SK-N-SH (cell line): ENCODE data around the gene ARPC2. TPM values are rescaled to one million over a fixed set of nuclear protein-coding genes. Genes with fewer than 3 reads are reported as not detected.

Experiments
- CTCF ChIA-PET: fragments of 300-600, 350-600 bp; formaldehyde crosslinking; extraction: SDS; loops from one replicate; lab custom pipeline; 2021; lab: Yijun Ruan, JAX
- POLR2A ChIA-PET: fragments of 350-600 bp; sonication (Branson Sonifier 250); formaldehyde crosslinking; extraction: SDS; loops from one replicate; lab custom pipeline; 2020; ENCODE audit warnings: antibody characterized with exemption, inconsistent platforms; lab: Yijun Ruan, JAX
- DNase-seq: peaks from one replicate; pipeline ENCODE4 v3.0.0; 2012
- H2AFZ ChIP-seq: fragments of 200-600 bp; sonication (generic); 2 replicates; pipeline ENCODE4 v1.8.1; 2016; ENCODE audit warnings: antibody characterized with exemption, mild to moderate bottlenecking, low read depth
- H3F3A ChIP-seq: fragments of 200-600 bp; sonication (generic); replicated peaks from 2 replicates; pipeline ENCODE3; 2016; ENCODE audit warnings: antibody characterized with exemption, mild to moderate bottlenecking; ENCODE audit not compliant: insufficient read depth
- H3K27ac ChIP-seq, 2 experiments: fragments of 200-500 bp in 1 of 2; fragments of 200-600 bp in 1 of 2; sonication (Bioruptor generic) in 1 of 2; sonication (generic), shearing (Covaris generic) in 1 of 2; 2 replicates each; pipeline versions ENCODE4 v1.5.1 to v1.6.1; 2014 to 2016; ENCODE audit warnings: low read depth in 2 of 2, inconsistent platforms in 1 of 2, low read length in 1 of 2, mild to moderate bottlenecking in 1 of 2, mixed read lengths in 1 of 2
- H3K27me3 ChIP-seq: fragments of 200-600 bp; sonication (generic), shearing (Covaris generic); 2 replicates; pipeline ENCODE4 v1.6.1; 2016; ENCODE audit warnings: mixed run types; ENCODE audit not compliant: insufficient read depth
- H3K36me3 ChIP-seq, 2 experiments: fragments of 200-500 bp in 1 of 2; fragments of 200-600 bp in 1 of 2; sonication (Bioruptor generic) in 1 of 2; sonication (generic) in 1 of 2; replicated peaks in 1 of 2; 2 replicates each; pipeline versions ENCODE3 to v1.5.1; 2014 to 2016; ENCODE audit warnings: low read length in 1 of 2, mild to moderate bottlenecking in 1 of 2; ENCODE audit not compliant: insufficient read depth in 2 of 2, control insufficient read depth in 1 of 2
- H3K4me1 ChIP-seq, 2 experiments: fragments of 200-500 bp in 1 of 2; fragments of 200-600 bp in 1 of 2; sonication (Bioruptor generic) in 1 of 2; sonication (generic), shearing (Covaris generic) in 1 of 2; 2 replicates each; pipeline versions ENCODE4 v1.5.1 to v1.6.1; 2014 to 2016; ENCODE audit warnings: low read depth in 1 of 2, low read length in 1 of 2, mixed run types in 1 of 2; ENCODE audit not compliant: insufficient read depth in 2 of 2, control insufficient read depth in 1 of 2
- H3K4me2 ChIP-seq: fragments of 200-600 bp; sonication (generic), shearing (Covaris generic); 2 replicates; pipeline ENCODE4 v1.6.1; 2017; ENCODE audit warnings: mixed run types
- H3K4me3 ChIP-seq, 2 experiments: fragments of 200-500 bp in 1 of 2; fragments of 200-600 bp in 1 of 2; sonication (Bioruptor generic) in 1 of 2; sonication (generic), shearing (Covaris generic) in 1 of 2; 2 replicates each; pipeline versions ENCODE4 v1.5.1 to v1.8.1; 2014 to 2016; ENCODE audit warnings: low read depth in 2 of 2, inconsistent platforms in 1 of 2, low read length in 1 of 2, mild to moderate bottlenecking in 1 of 2, mixed read lengths in 1 of 2, moderate library complexity in 1 of 2
- H3K79me2 ChIP-seq: fragments of 200-600 bp; sonication (generic); 2 replicates; pipeline ENCODE4 v1.8.1; 2017; ENCODE audit warnings: mild to moderate bottlenecking; ENCODE audit not compliant: insufficient read depth
- H3K9ac ChIP-seq: fragments of 200-600 bp; sonication (generic); 2 replicates; pipeline ENCODE4 v1.6.1; 2017; ENCODE audit warnings: mixed run types
- H3K9me2 ChIP-seq: fragments of 200-600 bp; sonication (generic); 2 replicates; pipeline ENCODE4 v1.6.1; 2017; ENCODE audit warnings: mixed run types
- H3K9me3 ChIP-seq: fragments of 200-600 bp; sonication (generic); 2 replicates; pipeline ENCODE4 v1.6.1; 2017; ENCODE audit warnings: mixed run types, mild to moderate bottlenecking, moderate library complexity
- H4K20me1 ChIP-seq: fragments of 200-600 bp; sonication (generic); 2 replicates; pipeline ENCODE4 v1.6.1; 2017; ENCODE audit warnings: mild to moderate bottlenecking, mixed run types; ENCODE audit not compliant: insufficient read depth
- FOXM1 ChIP-seq: IDR thresholded peaks from 2 replicates; pipeline ENCODE4 v1.4.0; 2012; ENCODE audit warnings: low read depth, mild to moderate bottlenecking
- JUND ChIP-seq: IDR thresholded peaks from 2 replicates; pipeline ENCODE4 v1.4.0; 2012
- MEF2A ChIP-seq: IDR thresholded peaks from 2 replicates; pipeline ENCODE4 v1.4.0; 2012; ENCODE audit warnings: low read depth, borderline replicate concordance
- NFIC ChIP-seq: IDR thresholded peaks from 2 replicates; pipeline ENCODE4 v1.4.0; 2012; ENCODE audit warnings: borderline replicate concordance
- NRF1 ChIP-seq: IDR thresholded peaks from 2 replicates; pipeline ENCODE4 v1.6.1; 2012; ENCODE audit warnings: low read depth, mild to moderate bottlenecking, low read length
- POLR2AphosphoS5 ChIP-seq: IDR thresholded peaks from 2 replicates; pipeline ENCODE4 v1.6.1; 2012; ENCODE audit warnings: low read depth, low read length
- RCOR1 ChIP-seq: fragments of 150-350 bp; IDR thresholded peaks from 2 replicates; pipeline ENCODE4 v1.6.1; 2017; ENCODE audit warnings: antibody characterized with exemption, low read length
- REST ChIP-seq: IDR thresholded peaks from 2 replicates; pipeline ENCODE4 v1.6.1; 2012; ENCODE audit warnings: mild to moderate bottlenecking, low read depth, low read length, moderate library complexity
- SIN3A ChIP-seq: IDR thresholded peaks from 2 replicates; pipeline ENCODE4 v1.6.1; 2012; ENCODE audit warnings: low read depth, mild to moderate bottlenecking, low read length, moderate library complexity, borderline replicate concordance
- TAF1 ChIP-seq: IDR thresholded peaks from 2 replicates; pipeline ENCODE4 v1.6.1; 2012; ENCODE audit warnings: low read depth, mild to moderate bottlenecking, low read length, moderate library complexity, borderline replicate concordance
- TCF12 ChIP-seq: IDR thresholded peaks from 2 replicates; pipeline ENCODE4 v1.4.0; 2012
- USF1 ChIP-seq: IDR thresholded peaks from 2 replicates; pipeline ENCODE4 v1.4.0; 2012; ENCODE audit warnings: low read depth, borderline replicate concordance
- YY1 ChIP-seq: IDR thresholded peaks from 2 replicates; pipeline ENCODE4 v1.4.0; 2012; ENCODE audit warnings: low read depth, mild to moderate bottlenecking
- ZBTB33 ChIP-seq: IDR thresholded peaks from 2 replicates; pipeline ENCODE4 v1.4.0; 2012; ENCODE audit warnings: low read depth, borderline replicate concordance
- WGBS: methylation state at CpG from one replicate; pipeline ENCODE4 v1.1.6; 2017; ENCODE audit warnings: low lambda C conversion rate; 5-methylcytosine and 5-hydroxymethylcytosine counted together
- polyA plus RNA-seq, 3 experiments: library from polyadenylated mRNA; depleted of rRNA; stranded (reverse); fragments of >200 nt; gene quantifications; 2 replicates each; pipeline ENCODE4 v1.2.3, GENCODE V29; 2012
- TF ChIP-seq, protein P1 (sequence below): fragments of 150-350 bp; IDR thresholded peaks from 2 replicates; pipeline ENCODE4 v1.6.1; 2016; ENCODE audit warnings: mild to moderate bottlenecking, low read depth, low read length
- TF ChIP-seq, protein P2 (sequence below): IDR thresholded peaks from 2 replicates; pipeline ENCODE4; 2012
- TF ChIP-seq, protein P3 (sequence below): IDR thresholded peaks from 2 replicates; pipeline ENCODE4 v1.4.0; 2012; ENCODE audit warnings: low read depth

ARPC2 gene
- polyA plus RNA-seq, 1 of the 3 experiments (the other 2 are of a cell fraction) = 319 TPM

GRCh38 chr2:218286570-218287459, 69.8 kb downstream of the ARPC2 start:
- DNase-seq = peak; percentile 73
- WGBS = 21% methylated on average over 7 of the region's 11 CpGs
- Histone ChIP-seq H3K9ac (peak overlapping the region; percentile 80), H3F3A (peaks cover 14% of the 10 kb centered on the region), H3K27me3 (no peaks in the 10 kb centered on the region), H3K27ac (peak overlapping the region; percentile 88 to 99), H3K79me2 (0 out of 2 replicates have a peak, but pooled peaks cover 3% of the 10 kb centered on the region), H3K4me1 (peaks cover 12 to 33% of the 10 kb centered on the region in 2 experiments; a peak in 3 of 4 replicates), H3K9me3 (no peaks in the 10 kb centered on the region), H2AFZ (peak overlapping the region; percentile 67), H3K4me3 (peak overlapping the region; percentile 48 to 64), H3K36me3 (no peaks in the 10 kb centered on the region), H3K9me2 (no peaks in the 10 kb centered on the region), H3K4me2 (peak overlapping the region; percentile 96), H4K20me1 (no peaks in the 10 kb centered on the region)
- POLR2A ChIA-PET = no interaction called here
- CTCF ChIA-PET = interaction anchor here (1.5 to 5.3 kb wide), 5 partner anchors 13 to 109 kb away, joined by 6 to 47 read pairs (median 9); partner anchors contain the start of genes CATIP and PNKD
- no peak; the same call in none of the 2 replicates for TF ChIP-seq TCF12
- peak; percentile 9; the same call in 1 of the 2 replicates for TF ChIP-seq JUND
- peak; percentile 46; the same call in 1 of the 2 replicates for TF ChIP-seq USF1
- TF ChIP-seq, protein P1, sequence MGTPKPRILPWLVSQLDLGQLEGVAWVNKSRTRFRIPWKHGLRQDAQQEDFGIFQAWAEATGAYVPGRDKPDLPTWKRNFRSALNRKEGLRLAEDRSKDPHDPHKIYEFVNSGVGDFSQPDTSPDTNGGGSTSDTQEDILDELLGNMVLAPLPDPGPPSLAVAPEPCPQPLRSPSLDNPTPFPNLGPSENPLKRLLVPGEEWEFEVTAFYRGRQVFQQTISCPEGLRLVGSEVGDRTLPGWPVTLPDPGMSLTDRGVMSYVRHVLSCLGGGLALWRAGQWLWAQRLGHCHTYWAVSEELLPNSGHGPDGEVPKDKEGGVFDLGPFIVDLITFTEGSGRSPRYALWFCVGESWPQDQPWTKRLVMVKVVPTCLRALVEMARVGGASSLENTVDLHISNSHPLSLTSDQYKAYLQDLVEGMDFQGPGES = no peak
- TF ChIP-seq REST = no peak; the same call in 1 of the 2 replicates
- no peak for TF ChIP-seq MEF2A
- no peak for TF ChIP-seq FOXM1
- TF ChIP-seq NFIC = peak; percentile 25; the same call in 1 of the 2 replicates
- TF ChIP-seq NRF1 = peak; percentile 21; the same call in 1 of the 2 replicates
- TF ChIP-seq, protein P2, sequence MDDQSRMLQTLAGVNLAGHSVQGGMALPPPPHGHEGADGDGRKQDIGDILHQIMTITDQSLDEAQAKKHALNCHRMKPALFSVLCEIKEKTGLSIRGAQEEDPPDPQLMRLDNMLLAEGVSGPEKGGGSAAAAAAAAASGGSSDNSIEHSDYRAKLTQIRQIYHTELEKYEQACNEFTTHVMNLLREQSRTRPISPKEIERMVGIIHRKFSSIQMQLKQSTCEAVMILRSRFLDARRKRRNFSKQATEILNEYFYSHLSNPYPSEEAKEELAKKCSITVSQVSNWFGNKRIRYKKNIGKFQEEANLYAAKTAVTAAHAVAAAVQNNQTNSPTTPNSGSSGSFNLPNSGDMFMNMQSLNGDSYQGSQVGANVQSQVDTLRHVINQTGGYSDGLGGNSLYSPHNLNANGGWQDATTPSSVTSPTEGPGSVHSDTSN = peak; percentile 94
- TF ChIP-seq, protein P3, sequence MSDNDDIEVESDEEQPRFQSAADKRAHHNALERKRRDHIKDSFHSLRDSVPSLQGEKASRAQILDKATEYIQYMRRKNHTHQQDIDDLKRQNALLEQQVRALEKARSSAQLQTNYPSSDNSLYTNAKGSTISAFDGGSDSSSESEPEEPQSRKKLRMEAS = peak; percentile 57; the same call in 1 of the 2 replicates
- peak; percentile 61; the same call in 1 of the 2 replicates for TF ChIP-seq POLR2AphosphoS5
- TF ChIP-seq YY1 = 0 out of 2 replicates have a peak, but pooled peaks have one; percentile 24
- TF ChIP-seq RCOR1 = no peak
- peak; percentile 42; the same call in 1 of the 2 replicates for TF ChIP-seq SIN3A
- TF ChIP-seq ZBTB33 = 0 out of 2 replicates have a peak, but pooled peaks have one; percentile 7
- TF ChIP-seq TAF1 = peak; percentile 65; the same call in 1 of the 2 replicates
